Transverse colon (tissue), 3 donors: ENCODE results near the gene MRPL20.

ENCODE experiments used
- CTCF ChIP-seq, 5 experiments: fragments of 200-600 bp in 3 of 5; fragments of 450-650 bp in 2 of 5; sonication (generic) in 3 of 5; IDR thresholded peaks; 1 replicate in 2 of 5; 2 replicates in 3 of 5; pipeline ENCODE4 v1.5.1; 2016 to 2017; ENCODE audit warnings: antibody characterized with exemption in 5 of 5, inconsistent platforms in 3 of 5, mild to moderate bottlenecking in 2 of 5, moderate library complexity in 1 of 5
- POLR2A ChIP-seq: fragments of 450-650 bp; IDR thresholded peaks from one replicate; pipeline ENCODE4 v1.6.1; 2016; ENCODE audit warnings: antibody characterized with exemption, mild to moderate bottlenecking, moderate library complexity

- TF ChIP-seq CTCF (IDR thresholded peaks at IDR 0.05) (no peak), POLR2A (no peak)
Measured at GRCh38 chr1:1439546-1440261, 32.6 kb upstream of the MRPL20 start.
